Tongue (tissue), 2 donors: ENCODE data around the gene ATG7. TPM values are rescaled to one million over a fixed set of nuclear protein-coding genes. Genes with fewer than 3 reads are reported as not detected.
A peak's percentile ranks its signal among the peaks of the same experiment; 100 is the strongest.

Source experiments
- DNase-seq: peaks from one replicate; pipeline ENCODE4 v3.0.0-alpha.2; 2015
- total RNA-seq: library from RNA; depleted of rRNA; stranded (reverse); fragments of >200 nt; gene quantifications from one replicate; pipeline ENCODE4 v1.2.3, GENCODE V29; 2014

The ATG7 gene
- total RNA-seq, 1 donor from 2014 or later, result 80.2 TPM

GRCh38 chr3:11539677-11540076 lies 267.5 kb downstream of the ATG7 start:
- no peak for DNase-seq

GRCh38 chr3:11541321-11542303 lies 269.4 kb downstream of the ATG7 start:
- DNase-seq, result no peak

GRCh38 chr3:11542551-11542950 lies 270.4 kb downstream of the ATG7 start:
- DNase-seq, result no peak

- no peak for DNase-seq
Measured at GRCh38 chr3:11543141-11543947, 271.1 kb downstream of the ATG7 start.

GRCh38 chr3:11543948-11544387 lies 271.8 kb downstream of the ATG7 start:
- DNase-seq, result no peak

- peak; percentile 63 for DNase-seq
Measured at GRCh38 chr3:11544412-11545181, 272.4 kb downstream of the ATG7 start.

- DNase-seq, result no peak
Measured at GRCh38 chr3:11545186-11545851, 273.1 kb downstream of the ATG7 start.

GRCh38 chr3:11546657-11547302 lies 274.6 kb downstream of the ATG7 start:
- DNase-seq, result no peak

- DNase-seq, result no peak
Measured at GRCh38 chr3:11547498-11547897, 275.3 kb downstream of the ATG7 start.

GRCh38 chr3:11548721-11549131 lies 276.5 kb downstream of the ATG7 start:
- DNase-seq, result no peak

GRCh38 chr3:11549580-11550140 lies 277.5 kb downstream of the ATG7 start:
- DNase-seq, result no peak

GRCh38 chr3:11551036-11551435 lies 278.8 kb downstream of the ATG7 start:
- no peak for DNase-seq

- no peak for DNase-seq
Measured at GRCh38 chr3:11552289-11553264, 280.4 kb downstream of the ATG7 start.

- DNase-seq, result no peak
Measured at GRCh38 chr3:11553436-11554235, 281.4 kb downstream of the ATG7 start.

GRCh38 chr3:11554236-11554610 lies 282.0 kb downstream of the ATG7 start:
- DNase-seq, result no peak

- no peak for DNase-seq
Measured at GRCh38 chr3:11554666-11555065, 282.5 kb downstream of the ATG7 start.

- peak; percentile 64 for DNase-seq
Measured at GRCh38 chr3:11555211-11555782, 283.1 kb downstream of the ATG7 start.
